ENCODE measurements around the gene PSMD9.

DNA sequence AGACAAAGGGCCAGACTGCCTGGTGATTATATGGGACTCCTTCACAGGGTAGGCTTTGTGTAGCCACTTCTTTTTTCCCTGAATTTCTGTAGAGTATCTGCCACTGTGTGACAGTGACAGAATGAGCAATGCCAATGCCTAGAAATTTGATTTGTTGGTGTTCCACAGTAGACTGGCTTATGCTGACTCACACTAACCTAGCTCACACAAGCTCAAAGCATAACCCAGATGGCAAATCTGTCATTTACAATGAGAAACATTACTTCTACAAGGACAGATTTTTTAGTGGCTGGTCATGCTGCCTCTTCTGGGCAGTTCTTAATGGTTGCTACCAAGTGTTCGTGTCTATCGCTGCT lies 45.7 kb downstream of the PSMD9 start:
- TF ChIP-seq, protein P1, sequence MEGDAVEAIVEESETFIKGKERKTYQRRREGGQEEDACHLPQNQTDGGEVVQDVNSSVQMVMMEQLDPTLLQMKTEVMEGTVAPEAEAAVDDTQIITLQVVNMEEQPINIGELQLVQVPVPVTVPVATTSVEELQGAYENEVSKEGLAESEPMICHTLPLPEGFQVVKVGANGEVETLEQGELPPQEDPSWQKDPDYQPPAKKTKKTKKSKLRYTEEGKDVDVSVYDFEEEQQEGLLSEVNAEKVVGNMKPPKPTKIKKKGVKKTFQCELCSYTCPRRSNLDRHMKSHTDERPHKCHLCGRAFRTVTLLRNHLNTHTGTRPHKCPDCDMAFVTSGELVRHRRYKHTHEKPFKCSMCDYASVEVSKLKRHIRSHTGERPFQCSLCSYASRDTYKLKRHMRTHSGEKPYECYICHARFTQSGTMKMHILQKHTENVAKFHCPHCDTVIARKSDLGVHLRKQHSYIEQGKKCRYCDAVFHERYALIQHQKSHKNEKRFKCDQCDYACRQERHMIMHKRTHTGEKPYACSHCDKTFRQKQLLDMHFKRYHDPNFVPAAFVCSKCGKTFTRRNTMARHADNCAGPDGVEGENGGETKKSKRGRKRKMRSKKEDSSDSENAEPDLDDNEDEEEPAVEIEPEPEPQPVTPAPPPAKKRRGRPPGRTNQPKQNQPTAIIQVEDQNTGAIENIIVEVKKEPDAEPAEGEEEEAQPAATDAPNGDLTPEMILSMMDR (IDR thresholded peaks at IDR 0.05): no peak
- TF ChIP-seq POLR2AphosphoS5 (IDR thresholded peaks at IDR 0.05): no peak
- TF ChIP-seq POLR2A (IDR thresholded peaks at IDR 0.05): no peak
